HEK293 (cell line): Measurements from ENCODE around the gene DEFB110.

Source experiments
- CTCF ChIP-seq: fragments of 450-650 bp; formaldehyde crosslinking; IDR thresholded peaks from 2 replicates; pipeline ENCODE4 v1.5.1; 2016; ENCODE audit warnings: missing biosample characterization, missing genetic modification characterization
- ZBTB21 ChIP-seq: fragments of 450-650 bp; formaldehyde crosslinking; IDR thresholded peaks from 2 replicates; pipeline ENCODE4 v1.5.1; 2017; ENCODE audit warnings: missing biosample characterization, missing genetic modification characterization

- TF ChIP-seq ZBTB21 (tag by site-specific recombination) = no peak
- no peak for TF ChIP-seq CTCF (tag by site-specific recombination)
Observed at GRCh38 chr6:50056242-50056641, 34.4 kb upstream of the DEFB110 start.
